Measurements from ENCODE around the gene RNF17.

DNA sequence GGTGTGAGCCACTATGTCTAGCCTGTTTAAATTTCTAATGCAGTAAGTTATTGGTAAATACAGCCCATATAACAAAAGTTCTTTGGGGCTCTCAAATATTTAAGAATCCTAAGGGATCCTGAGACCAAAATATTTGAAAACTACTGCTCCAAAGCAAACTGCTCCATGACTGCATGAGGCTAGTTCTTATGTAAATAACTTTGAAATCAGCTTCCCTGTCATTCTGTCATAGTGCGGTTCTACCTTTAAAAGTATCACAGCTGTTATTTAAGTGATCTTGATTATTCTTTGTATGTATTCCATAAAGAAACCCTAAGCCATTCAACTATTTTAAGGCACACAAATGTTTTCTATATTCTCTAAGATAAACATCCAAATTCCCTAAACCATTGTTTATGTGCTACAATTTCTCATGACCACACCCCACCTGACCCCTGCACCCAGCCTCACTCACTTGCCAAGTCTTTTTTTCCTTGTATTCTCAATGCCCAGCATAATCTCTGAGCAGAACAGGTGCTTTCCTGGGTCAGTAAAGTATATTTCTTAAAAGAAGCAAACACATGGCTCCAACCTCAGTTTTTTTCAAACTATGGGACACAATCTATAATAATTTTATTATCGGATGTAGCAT is 146.6 kb downstream of the RNF17 start:
- TF ChIP-seq EZH2 (IDR thresholded peaks at IDR 0.05; ENCODE audit: insufficient read depth, poor library complexity, severe bottlenecking) (no peak), EZH2phosphoT487 (IDR thresholded peaks at IDR 0.05; ENCODE audit: insufficient read depth, low read depth) (no peak)
